ENCODE data around the gene ANKS1B. TPM values are rescaled to one million over a fixed set of nuclear protein-coding genes. Genes with fewer than 3 reads are reported as not detected.
A peak's percentile ranks its signal among the peaks of the same experiment; 100 is the strongest.

ANKS1B gene
- total RNA-seq, 3 donors from 2014 or later (not counting 1 experiment from before 2014, with no cell fraction given), result not detected

DNA sequence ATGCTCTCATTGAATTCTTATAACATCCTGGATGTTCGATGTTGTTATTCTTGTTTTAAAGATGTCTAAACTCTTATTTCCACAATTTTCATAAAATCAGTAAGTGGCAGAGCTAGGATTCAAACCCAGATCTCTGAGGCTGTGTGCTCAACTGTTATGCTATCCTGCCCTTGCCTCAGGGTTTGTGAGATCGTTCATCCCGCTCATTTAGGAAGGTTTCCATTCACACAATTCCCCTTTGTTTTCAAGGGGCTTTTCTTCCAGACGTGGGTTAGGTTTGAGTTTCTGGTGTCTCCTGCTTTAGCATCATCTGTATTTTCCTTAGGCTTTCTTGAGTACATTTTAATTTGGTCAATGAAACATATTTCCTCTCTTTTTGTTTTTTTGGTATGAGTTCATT, 1270.3 kb downstream of the ANKS1B start:
- H3K27ac ChIP-seq (ENCODE audit: low read length), result no peak overlapping the region
- H3K4me3 ChIP-seq (ENCODE audit: low read length), result no peak overlapping the region
- ATAC-seq (no peak), DNase-seq (no peak)
- H3K9me3 ChIP-seq (ENCODE audit: control insufficient read depth, insufficient read depth, low read length), result no peaks in the 10 kb centered on the region
- TF ChIP-seq, protein P1, sequence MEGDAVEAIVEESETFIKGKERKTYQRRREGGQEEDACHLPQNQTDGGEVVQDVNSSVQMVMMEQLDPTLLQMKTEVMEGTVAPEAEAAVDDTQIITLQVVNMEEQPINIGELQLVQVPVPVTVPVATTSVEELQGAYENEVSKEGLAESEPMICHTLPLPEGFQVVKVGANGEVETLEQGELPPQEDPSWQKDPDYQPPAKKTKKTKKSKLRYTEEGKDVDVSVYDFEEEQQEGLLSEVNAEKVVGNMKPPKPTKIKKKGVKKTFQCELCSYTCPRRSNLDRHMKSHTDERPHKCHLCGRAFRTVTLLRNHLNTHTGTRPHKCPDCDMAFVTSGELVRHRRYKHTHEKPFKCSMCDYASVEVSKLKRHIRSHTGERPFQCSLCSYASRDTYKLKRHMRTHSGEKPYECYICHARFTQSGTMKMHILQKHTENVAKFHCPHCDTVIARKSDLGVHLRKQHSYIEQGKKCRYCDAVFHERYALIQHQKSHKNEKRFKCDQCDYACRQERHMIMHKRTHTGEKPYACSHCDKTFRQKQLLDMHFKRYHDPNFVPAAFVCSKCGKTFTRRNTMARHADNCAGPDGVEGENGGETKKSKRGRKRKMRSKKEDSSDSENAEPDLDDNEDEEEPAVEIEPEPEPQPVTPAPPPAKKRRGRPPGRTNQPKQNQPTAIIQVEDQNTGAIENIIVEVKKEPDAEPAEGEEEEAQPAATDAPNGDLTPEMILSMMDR (IDR thresholded peaks at IDR 0.05), result no peak
- 92% methylated on average over 1 of the region's 4 CpGs for WGBS (ENCODE audit: insufficient coverage)
- Mint-ChIP-seq H3K4me1 (no peaks in the 10 kb centered on the region), H3K9me3 (no peaks in the 10 kb centered on the region), H3K27ac (no peak overlapping the region), H3K27me3 (ENCODE audit: low read depth in 2 of 2) (no peaks in the 10 kb centered on the region), H3K36me3 (peaks cover 35% of the 10 kb centered on the region), H3K4me3 (no peak overlapping the region)
- intact Hi-C loops (cut with micrococcal nuclease), result no loop called here
- H3K4me1 ChIP-seq (ENCODE audit: control insufficient read depth, insufficient read depth, low read length), result no peaks in the 10 kb centered on the region
- H3K27me3 ChIP-seq (ENCODE audit: control insufficient read depth, insufficient read depth, low read length), result no peaks in the 10 kb centered on the region
- H3K36me3 ChIP-seq (ENCODE audit: control insufficient read depth, insufficient read depth, low read length), result peaks cover 64% of the 10 kb centered on the region

DNA sequence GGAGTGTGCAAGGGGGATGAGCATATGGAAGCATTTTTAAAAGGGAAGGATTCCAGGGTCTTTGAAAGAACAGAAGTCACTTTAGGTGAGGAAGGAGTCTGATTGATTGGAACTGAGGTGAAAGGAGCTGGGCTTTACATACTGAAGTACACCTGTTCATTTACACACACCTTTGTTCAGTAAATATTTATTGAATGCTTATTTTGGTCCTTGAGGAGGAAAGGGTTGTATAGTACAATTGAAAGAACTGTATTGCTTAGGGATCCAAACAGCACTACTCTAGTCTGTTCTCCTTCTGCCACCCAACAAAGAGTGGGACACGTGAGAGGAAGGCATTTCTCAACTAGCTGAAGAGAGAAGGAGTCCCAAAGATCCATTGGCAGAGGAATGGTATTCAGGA, 1275.7 kb downstream of the ANKS1B start:
- no peak for DNase-seq
- Histone ChIP-seq H3K36me3 (ENCODE audit: control insufficient read depth, insufficient read depth, low read length) (peaks cover 75% of the 10 kb centered on the region), H3K4me3 (ENCODE audit: low read length) (no peak overlapping the region), H3K27me3 (ENCODE audit: control insufficient read depth, insufficient read depth, low read length) (no peaks in the 10 kb centered on the region), H3K9me3 (ENCODE audit: control insufficient read depth, insufficient read depth, low read length) (no peaks in the 10 kb centered on the region), H3K4me1 (ENCODE audit: control insufficient read depth, insufficient read depth, low read length) (no peaks in the 10 kb centered on the region), H3K27ac (ENCODE audit: low read length) (no peak overlapping the region)
- 100% methylated on average over 1 of the region's 1 CpG for WGBS (ENCODE audit: insufficient coverage)
- no peak overlapping the region for H3K4me3 Mint-ChIP-seq
- intact Hi-C loops (cut with micrococcal nuclease), result no loop called here
- no peak for ATAC-seq
- no peak overlapping the region for H3K27ac Mint-ChIP-seq
- H3K27me3 Mint-ChIP-seq (ENCODE audit: low read depth in 2 of 2), result no peaks in the 10 kb centered on the region
- peaks cover 19% of the 10 kb centered on the region for H3K36me3 Mint-ChIP-seq
- no peaks in the 10 kb centered on the region for H3K4me1 Mint-ChIP-seq
- TF ChIP-seq, protein P1 (IDR thresholded peaks at IDR 0.05), result no peak
- H3K9me3 Mint-ChIP-seq, result no peaks in the 10 kb centered on the region

DNA sequence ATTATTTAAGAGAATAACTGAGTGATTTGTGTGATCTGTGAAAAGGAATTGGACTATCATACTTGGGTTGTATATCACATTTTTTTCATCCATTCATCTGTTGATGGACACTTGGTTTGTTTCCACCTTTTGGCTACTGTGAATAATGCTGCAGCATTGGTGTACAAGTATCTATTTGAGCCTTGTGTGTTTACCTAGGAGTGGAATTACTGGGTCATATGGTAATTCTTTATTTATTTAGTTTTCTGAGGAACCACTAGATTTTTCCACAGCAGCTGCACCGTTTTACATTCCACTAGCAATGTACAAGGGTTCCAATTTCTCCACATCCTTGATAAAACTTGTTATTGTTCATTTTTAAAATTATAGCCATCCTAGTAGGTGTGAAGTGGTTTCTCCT, 1283.6 kb downstream of the ANKS1B start:
- Mint-ChIP-seq H3K27ac (no peak overlapping the region), H3K4me3 (no peak overlapping the region), H3K36me3 (peaks cover 11% of the 10 kb centered on the region), H3K4me1 (peaks cover 4 to 5% of the 10 kb centered on the region in 2 donors), H3K27me3 (ENCODE audit: low read depth in 2 of 2) (no peaks in the 10 kb centered on the region), H3K9me3 (no peaks in the 10 kb centered on the region)
- Histone ChIP-seq H3K4me1 (ENCODE audit: control insufficient read depth, insufficient read depth, low read length) (no peaks in the 10 kb centered on the region), H3K27me3 (ENCODE audit: control insufficient read depth, insufficient read depth, low read length) (no peaks in the 10 kb centered on the region), H3K9me3 (ENCODE audit: control insufficient read depth, insufficient read depth, low read length) (no peaks in the 10 kb centered on the region), H3K27ac (ENCODE audit: low read length) (no peak overlapping the region), H3K36me3 (ENCODE audit: control insufficient read depth, insufficient read depth, low read length) (peaks cover 46% of the 10 kb centered on the region), H3K4me3 (ENCODE audit: low read length) (no peak overlapping the region)
- no CpG with 5 or more reads among the region's 1 CpG for WGBS (ENCODE audit: insufficient coverage)
- TF ChIP-seq, protein P1 (IDR thresholded peaks at IDR 0.05), result no peak
- ATAC-seq (no peak), DNase-seq (no peak)
- intact Hi-C loops (cut with micrococcal nuclease), result no loop called here

DNA sequence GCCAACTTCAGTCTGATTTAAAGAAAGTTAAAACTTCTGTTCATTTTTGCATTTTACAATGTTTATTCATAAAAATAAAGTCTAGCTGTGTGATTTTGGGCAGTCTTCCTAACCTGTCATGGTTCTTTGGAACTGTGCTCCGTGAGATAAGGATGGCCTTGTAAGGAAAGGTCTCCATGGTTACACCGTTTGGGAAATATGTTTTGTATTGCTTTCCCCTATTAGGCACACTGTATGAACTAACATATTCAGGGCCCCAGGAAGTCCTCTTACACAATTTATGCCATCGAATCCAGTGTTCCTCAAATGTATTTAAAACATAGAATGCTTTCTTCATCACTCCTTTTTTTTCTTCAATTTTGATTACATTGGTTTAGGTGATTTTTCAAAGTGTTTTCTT, 1285.2 kb downstream of the ANKS1B start:
- intact Hi-C loops (cut with micrococcal nuclease), result no loop called here
- H3K36me3 ChIP-seq (ENCODE audit: control insufficient read depth, insufficient read depth, low read length), result peaks cover 43% of the 10 kb centered on the region

More for the DNA sequence above, 1285.2 kb downstream of the ANKS1B start:
- Mint-ChIP-seq H3K27me3 (ENCODE audit: low read depth in 2 of 2) (no peaks in the 10 kb centered on the region), H3K4me1 (peaks cover 8 to 9% of the 10 kb centered on the region in 2 donors), H3K27ac (peak overlapping the region in 1 of 2 donors; percentile 69), H3K9me3 (no peaks in the 10 kb centered on the region), H3K36me3 (peaks cover 11% of the 10 kb centered on the region), H3K4me3 (no peak overlapping the region)
- no peaks in the 10 kb centered on the region for H3K27me3 ChIP-seq (ENCODE audit: control insufficient read depth, insufficient read depth, low read length)
- H3K9me3 ChIP-seq (ENCODE audit: control insufficient read depth, insufficient read depth, low read length), result no peaks in the 10 kb centered on the region
- TF ChIP-seq, protein P1 (IDR thresholded peaks at IDR 0.05), result no peak
- H3K4me3 ChIP-seq (ENCODE audit: low read length), result no peak overlapping the region
- DNase-seq (no peak), ATAC-seq (no peak)
- H3K4me1 ChIP-seq (ENCODE audit: control insufficient read depth, insufficient read depth, low read length), result no peaks in the 10 kb centered on the region
- WGBS (ENCODE audit: insufficient coverage), result 79% methylated on average over 3 of the region's 3 CpGs
- H3K27ac ChIP-seq (ENCODE audit: low read length), result no peak overlapping the region

Measured in natural killer cell (primary cell).